GM19324 (cell line): ENCODE measurements around the gene HOXB3.

Experiments used
- ATAC-seq: cut with Tn5 transposase; IDR thresholded peaks from one replicate; pipeline ENCODE4 v1.9.1; 2021; ENCODE audit warnings: mild to moderate bottlenecking, moderate library complexity; ENCODE audit not compliant: unreplicated experiment, low FRiP score

HOXB3 gene

DNA sequence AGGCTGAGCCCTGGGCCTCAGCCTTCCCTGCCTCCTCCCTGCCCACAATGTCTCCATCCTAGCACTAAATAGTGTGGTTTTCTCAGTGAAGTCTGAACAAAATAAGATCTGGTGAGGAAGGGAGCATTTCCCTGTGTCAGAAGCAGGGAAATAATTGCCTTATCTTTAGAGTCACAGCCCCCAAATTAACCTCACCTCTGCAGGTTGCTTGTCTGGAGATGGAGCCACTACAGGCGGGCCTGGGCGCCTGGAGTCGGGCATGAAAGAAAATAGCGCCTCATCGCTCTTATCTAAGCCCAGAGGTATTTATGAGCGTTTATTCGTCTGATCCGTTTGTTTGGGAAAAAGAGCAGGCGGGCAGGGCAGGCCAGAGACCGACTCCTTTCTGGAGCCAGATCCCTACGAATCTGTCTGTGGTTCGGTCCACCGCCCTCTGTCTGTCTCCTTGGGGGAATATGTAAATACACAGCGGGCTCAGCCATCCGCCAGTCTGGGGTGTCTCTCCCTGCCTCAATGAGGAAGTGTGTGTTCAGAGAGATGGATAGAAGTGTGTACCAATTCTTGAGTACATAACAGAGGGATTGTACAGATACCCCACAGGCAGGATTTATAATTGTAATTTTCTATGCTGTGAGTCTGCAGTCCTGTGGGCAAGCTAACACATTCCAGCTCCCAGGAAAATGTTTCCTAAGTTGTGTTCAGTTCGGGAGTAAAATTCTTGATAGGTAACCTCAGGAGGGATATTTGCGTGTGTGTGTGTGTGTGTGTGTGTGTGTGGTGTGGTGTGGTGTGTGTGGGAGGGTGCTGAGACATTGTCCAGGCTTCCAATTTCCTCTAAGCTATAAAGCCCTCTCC is 10.4 kb upstream of the HOXB3 start:
- no peak for ATAC-seq

DNA sequence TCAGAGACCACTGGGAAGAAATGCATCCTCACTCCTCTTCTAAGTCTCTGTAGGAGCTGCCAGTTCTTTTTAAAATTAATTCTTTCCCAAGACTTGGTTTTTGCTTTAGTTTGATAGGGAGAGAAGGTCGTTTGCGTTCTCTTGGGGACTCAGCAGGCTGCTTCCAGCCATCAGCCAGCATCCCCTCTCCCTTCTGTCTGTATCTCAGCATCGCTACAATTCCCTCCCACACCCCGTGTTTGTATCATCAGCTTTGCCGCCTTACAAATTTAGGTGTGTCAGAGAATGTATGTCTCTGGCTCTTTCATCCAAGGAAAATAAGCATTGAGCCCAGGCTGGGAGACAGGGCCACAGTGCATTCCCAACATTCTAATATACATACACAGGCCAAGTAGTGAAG is 9.3 kb upstream of the HOXB3 start:
- no peak for ATAC-seq

DNA sequence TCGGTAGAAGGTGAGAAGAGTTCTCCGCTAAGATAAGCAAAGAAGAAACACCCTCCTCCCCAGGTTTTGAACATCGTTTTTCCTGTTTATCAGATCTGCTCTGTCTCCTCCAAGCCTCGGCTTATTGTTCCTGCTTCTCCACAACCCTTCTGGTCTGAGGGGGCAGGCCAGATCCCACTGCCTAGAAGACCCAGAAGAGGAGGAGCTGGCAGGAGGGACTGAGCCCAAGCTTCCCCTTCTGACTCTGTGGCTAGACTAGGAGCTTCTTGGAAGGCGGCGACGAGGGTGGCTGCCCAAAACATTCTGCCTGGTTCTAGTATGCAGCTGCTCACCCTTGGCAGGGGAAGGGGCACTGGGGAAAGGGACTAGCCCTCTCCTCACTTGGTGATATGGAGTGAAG is 8.7 kb upstream of the HOXB3 start:
- no peak for ATAC-seq

DNA sequence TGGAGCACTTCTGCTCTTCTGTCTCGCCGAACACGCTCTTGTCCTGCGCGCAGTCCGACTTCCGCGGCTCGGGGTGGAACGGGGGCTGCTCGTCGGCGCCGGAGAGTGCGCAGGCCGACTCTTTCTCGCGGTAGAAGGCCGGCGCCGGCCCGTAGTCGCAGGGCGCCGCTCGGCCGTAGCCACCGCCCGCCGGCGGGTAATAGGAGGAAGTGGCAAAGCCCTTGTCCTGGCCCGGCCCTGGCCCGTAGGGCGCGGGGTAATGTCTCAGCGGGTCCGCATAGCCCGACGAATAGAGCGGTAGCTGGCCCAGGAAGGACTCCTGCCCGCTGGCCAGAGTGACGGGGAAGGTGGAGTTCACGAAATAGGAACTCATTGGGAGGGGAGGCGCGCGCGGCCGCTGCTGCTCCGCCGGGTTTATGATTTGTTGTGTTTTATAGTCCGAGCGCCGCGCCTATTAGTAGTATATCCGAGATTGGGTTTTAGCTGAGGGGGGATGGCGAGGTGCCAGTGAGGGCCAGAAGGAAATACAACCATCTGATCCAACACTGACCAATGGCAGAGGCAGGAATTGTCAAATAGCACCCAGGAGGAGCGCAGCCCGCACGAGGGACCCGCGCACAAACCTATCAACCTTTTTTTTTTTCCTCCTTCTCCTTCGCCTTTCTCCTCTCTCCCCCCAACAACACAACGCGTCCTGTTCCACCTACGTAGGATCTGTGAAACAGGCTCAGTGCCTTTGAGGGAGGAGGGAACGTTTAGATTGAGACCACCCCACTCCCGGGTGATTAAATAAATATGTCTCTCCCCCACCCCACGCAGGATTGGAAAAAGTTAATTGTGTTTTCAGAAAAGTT is 8.0 kb upstream of the HOXB3 start:
- ATAC-seq = peak; percentile 49

DNA sequence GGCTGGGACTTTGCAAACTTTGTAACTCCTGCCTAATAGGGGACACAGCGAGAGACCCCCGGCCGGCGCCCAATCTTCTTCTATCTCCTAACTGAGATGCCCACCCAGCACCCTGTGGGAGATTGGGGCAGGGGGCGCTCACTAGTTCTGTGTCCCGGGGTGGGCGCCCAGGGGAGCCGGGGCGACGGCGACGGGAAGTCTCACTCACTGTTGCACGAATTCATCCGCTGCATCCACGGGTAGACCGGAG is 7.4 kb upstream of the HOXB3 start:
- no peak for ATAC-seq

DNA sequence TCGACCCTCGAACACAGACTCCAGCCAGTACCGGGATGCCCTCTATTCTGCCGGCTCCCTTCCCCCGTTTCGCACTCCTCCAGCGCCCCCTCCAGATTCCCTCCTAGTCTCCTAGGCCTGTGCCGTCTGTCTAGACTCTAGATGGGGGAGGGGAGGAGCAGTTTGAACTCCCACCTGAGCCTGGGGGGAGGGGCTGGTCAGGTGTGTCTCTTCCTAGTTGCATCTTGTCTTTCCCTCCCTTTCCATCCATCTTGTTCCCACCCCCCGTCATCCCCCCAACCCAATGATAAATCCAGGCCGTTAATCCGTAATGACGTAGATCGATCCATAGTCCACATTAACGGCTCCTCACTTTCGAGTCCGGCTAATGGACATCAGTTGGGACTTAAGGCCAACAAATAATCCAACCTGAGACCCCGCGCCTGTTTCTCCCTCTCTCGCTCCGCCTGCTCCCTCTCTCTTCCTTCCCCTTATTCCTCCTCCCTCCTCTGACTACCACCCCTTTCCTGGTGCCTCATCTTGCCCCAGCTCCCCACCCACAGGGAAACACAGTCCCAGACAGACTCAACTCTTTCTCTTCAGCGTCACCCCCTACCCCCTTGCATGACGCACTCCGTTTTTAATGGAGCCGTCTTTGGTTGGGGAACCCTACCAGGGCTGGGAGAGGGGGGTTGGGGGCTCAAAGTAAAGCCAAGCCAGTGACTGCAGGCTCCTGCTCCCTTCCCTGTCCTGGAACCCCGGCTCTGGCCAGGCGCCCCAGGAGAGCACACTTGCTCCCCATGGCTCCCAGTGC is 6.9 kb upstream of the HOXB3 start:
- ATAC-seq = no peak

DNA sequence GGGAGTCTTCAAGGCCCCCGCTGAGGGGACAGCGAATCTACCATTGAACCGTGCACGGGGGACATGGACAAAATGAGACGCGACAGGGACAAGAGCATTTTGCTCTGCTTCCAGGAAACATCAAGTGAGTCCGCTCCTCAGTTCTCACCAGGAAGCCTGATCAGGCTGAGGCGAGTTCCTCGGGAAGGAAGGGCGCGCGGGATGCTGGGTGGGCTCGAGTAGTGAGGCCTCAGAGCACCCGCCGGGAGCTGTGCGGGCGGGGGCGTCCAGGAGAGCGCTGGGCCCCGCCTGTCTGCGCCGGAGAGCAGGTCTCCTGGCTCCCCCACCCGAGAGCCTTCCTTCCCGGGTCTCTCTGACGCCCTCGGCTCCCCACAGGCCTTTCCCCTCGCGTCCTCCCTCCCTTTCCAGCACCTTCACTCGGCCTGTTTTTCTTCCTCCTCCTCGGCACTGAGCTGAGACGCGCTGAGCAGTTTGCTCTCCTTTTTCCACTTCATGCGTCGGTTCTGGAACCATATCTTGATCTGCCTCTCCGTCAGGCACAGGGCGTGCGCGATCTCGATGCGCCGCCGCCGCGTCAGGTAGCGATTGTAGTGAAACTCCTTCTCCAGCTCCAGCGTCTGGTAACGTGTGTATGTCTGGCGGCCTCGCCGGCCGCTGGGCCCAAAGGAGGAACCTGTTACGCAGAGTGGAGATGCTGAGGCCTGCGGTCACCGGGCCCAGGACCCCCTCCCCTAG is 6.1 kb upstream of the HOXB3 start:
- no peak for ATAC-seq

DNA sequence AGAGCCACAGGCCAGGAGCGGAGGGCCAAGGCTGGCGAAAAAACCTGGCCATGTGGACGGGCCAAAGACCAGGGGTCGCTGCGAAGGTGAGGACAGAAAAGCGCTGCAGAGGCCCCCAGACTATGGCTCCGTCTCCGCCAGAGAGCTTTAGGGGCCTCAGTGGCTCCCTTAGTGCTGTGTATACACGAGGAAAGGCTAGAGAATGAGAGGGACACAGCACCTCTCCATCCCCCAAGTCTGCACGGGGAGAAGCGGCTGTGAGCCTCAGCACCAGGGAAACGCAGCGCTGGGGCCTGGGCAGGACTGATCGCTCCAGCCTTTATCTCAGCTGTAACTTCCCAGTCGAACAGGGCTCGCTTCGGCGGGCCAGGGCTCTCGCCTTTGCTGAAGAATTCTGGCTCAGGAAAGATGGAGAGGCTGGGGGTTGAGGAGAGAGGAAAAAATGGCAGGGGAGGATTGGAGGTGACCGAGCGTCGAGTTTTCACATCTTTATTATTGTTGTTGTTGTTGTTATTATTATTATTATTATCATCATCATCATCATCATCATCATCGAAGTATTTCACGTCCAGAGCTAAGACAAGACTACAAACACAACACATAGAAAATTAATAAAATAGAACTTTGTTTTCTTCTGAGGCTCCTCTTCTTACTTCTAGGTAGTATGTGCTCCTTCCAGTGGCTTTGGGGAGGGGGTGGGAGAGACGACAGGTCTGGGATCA is 5.4 kb upstream of the HOXB3 start:
- no peak for ATAC-seq

DNA sequence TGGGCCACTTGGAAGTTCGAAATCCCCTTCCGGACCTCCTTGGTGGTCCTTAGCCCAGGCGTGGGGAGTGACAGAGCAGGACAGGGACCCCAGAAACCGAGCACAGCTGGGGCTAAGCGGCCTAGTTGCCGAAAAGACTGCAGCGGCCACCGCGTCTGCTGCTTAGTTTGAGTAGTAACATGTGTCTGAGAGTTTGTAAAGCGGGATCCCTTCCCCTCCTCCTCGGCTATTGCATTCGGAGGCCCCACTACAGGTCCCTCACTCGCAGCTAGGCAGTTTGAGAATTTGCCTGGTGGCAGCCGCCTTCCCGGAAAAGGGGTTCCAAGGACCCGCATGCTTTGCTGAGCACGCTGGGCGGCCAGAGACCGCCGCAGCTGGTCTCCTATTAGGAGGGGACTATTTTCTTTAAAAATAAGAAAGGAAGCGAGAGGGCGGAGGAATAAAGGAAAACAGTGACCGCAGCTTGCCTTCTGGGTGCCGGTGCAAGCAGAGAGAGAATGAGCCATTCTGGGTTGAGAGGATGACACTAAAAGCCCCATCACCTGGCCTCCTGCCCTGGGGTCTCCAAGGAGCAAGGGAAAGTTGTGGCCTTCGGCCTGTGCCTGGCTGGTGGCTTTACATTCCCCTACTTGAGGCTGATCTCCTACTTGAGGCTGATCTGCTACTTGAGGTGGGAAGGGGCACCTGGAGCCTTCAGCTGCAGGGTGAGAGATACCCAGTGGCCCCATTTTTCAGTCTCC is 4.7 kb upstream of the HOXB3 start:
- no peak for ATAC-seq

DNA sequence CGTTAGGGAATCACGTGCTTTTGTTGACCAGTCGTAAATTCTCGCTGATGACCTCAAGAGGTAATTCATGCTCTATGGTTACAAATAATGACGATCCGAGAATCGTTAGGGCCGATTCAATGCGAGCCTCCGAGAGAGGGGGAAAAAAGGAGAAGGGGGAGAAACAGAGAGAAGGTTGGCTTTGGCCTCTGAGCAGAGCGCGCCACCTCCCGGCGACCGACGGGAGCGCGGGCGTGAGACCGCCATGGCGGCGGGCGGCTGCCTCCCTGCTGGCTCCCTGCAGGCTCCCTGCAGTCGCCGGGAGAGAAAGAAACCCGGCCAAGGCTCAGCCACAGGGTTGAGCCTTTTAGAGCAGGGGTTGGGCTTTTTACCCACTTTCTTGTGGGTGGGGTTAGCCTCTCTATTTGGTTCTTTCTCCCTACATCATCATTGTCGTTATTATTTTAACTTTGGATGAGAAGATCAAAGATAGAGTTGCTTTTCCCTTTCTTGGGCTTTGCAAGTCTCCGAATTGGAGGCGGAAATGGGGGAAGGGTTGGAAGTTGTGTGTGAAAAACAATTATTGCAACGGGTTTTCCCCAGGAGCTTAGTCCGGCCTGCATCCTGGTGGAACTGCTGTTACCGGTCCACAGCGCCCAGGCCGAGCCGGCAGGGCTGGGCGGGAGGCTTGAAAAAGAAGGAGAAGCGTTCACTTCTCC is 3.9 kb upstream of the HOXB3 start:
- ATAC-seq = no peak

DNA sequence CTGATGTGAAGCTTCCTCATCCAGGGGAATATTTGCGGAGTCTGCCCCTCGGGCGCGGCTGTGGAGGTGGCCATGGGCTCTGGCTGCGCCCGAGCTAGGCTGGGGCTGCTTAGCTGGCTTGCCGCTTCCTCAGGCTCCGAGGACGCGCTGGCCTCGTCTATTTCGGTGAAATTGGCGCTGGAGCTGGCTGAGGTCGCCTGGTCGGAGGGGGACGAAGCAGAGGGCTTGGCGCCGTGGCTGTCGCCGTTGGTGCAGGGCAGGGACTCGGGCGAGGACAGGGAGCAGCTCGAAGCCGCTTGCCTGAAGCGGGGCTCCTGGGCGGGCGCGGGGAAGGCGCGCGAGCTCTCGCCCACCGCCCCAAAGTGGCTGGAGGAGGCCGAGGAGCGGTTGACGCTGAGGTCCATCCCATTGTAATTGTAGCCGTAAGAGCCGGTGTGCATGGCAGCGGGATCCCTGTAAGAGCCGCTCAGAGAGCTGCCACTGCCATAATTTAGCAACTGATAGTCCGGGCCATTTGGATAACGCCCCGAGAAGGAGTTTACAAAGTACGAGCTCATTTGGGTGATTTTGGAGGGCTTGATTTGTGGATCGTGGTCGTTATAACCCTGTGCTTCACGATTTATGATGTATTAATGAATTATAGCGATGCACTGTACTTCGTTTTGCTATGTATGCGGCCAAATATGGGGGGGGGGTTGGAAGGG is 3.2 kb upstream of the HOXB3 start, which contains the start of gene HOXB5:
HOXB5 (minus strand) TSS at position 654 of the 704 bp plus-strand sequence; CDS start at position 557, 97 bp downstream.
- ATAC-seq = no peak

DNA sequence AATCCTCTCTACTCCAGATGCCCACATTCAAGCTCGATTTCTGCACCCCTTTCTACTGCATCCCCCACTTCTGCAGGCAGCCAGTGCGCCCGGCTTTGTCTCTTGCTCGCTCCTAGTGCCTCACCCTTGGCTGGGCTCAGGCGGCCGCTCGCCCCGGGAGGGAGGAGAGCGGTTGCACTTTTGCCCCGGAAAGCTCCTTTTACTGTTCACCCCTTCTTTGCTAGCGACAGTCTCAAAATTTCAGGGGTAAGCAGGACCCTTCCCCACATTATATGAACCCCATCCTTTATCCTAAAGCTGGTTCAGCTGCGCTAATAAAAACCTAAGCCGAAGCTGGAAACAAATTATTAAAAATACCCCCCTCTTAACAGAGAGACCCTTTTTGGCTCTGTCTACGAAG is 2.5 kb upstream of the HOXB3 start:
- no peak for ATAC-seq

DNA sequence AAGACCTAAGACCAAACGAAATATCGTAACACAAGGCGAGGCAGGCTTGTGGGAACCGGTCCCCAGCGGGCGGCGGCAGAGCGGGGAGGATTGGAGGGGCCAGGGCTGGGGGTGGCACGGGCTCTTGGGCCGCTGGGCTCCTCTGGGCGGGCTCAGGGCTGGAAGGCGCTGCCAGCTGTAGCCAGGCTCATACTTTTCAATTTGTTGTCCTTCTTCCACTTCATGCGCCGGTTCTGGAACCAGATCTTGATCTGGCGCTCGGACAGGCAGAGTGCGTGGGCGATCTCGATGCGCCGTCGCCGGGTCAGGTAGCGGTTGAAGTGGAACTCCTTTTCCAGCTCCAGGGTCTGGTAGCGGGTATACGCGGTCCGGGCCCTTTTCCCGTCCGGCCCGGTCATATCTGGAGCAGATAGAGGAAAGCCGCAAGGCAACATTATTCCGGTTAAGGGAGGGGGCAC is 2.0 kb upstream of the HOXB3 start:
- no peak for ATAC-seq

DNA sequence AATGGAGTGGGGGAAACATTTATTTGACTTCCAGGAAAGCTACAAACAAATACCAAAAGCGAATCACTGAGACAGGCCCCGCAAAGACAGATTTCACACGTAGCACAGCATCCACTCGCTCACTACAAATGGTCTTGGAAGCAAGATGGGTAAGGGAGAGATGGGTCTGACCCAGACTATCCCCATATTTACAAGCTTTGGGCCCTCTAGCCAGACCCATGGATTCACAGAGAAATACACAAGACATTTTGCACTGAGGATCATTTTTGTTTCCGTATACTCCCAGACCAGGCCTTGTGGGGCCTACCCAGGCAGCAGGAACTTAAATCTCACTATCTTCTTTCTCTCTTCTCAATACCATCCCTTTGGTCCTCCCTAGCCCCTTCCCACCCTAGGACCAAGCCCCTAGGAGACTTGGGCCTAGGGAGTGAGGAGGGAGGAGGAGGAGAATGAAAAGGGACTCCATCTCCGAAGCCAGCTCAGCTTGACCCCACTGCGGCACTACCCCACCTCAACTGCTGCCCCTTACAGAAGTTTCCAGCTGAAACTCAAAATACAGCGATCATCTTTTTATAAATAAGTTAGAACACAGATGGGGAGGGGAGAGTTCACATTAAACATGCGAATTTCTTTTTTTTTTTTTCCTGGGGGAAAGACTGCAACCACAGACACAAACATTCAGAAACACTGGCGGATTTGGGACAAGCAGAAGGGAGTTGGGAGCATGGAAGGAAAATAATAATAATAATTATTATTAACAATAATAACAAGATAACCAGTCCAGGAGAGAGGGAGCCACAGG is 1.4 kb upstream of the HOXB3 start:
- ATAC-seq = no peak

DNA sequence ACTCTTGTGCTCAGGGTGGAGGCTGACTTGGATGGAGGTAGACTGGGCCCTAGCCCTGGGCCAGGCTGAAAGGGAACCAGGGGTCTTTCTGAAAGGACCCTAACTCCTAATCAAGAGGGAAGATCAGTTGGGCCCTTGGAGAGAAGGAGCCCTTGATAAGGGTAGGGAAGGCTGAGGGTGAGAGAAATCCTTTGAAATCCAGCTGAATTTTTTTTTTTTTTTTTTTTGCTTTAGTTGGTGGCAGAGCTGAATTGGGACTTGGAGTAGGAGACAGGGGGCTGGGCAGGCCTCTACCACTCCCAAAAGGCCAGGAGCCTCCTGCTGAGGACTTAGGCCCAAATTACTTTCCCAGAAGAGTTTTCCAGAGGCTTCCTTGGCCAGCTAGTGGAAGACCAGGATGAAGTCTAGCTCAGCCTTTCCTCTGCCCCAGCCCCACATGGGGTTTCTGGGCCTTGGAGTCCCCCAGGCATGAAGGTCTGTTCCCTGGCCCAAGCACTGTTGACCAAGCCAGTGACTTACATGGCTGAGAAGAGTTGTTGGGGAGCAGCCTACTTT is 643 bp upstream of the HOXB3 start:
- no peak for ATAC-seq

DNA sequence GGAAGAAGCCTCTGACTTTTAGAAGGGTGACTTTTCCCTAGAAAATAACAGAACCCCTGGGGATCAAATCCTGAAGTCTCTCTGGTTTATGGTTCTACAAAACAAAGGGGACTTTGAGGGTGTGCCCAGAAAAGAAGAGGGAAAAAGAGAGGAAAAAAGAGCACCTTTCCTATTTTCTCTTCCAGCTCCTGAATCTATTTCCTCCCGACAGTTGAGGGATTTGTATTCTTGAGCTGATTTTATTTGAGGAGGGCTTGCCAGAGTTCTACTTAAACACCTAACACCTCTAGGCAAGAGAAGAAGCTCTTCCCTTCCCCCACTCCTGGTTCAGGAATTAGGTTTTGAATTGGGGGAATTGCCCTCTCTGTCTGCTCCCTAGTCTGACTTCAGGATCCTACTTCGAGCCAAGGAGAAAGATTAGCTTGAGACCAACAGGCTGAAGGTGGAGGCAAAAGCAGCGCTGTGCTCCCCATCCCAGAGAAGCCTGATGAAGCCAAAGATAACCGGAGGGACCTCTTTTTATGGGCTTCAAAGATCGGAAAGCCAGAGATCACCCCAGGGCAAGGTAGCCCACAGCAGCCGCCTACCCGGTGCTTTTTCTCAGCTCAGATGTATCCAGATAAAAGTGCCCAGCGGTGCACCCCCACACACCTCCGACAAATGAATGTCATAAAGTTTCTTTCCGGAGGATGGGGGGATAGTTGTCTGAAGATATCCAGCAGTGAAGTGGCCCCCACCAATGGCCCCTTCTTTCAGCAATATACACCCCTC is 796 bp downstream of the HOXB3 start:
- ATAC-seq = no peak
